GM19035 (cell line): ENCODE results near the gene ZNF185.
A peak's percentile ranks its signal among the peaks of the same experiment; 100 is the strongest.

Experiments used
- ATAC-seq: cut with Tn5 transposase; IDR thresholded peaks from one replicate; pipeline ENCODE4 v1.9.1; 2021; ENCODE audit not compliant: unreplicated experiment

ZNF185 gene

DNA sequence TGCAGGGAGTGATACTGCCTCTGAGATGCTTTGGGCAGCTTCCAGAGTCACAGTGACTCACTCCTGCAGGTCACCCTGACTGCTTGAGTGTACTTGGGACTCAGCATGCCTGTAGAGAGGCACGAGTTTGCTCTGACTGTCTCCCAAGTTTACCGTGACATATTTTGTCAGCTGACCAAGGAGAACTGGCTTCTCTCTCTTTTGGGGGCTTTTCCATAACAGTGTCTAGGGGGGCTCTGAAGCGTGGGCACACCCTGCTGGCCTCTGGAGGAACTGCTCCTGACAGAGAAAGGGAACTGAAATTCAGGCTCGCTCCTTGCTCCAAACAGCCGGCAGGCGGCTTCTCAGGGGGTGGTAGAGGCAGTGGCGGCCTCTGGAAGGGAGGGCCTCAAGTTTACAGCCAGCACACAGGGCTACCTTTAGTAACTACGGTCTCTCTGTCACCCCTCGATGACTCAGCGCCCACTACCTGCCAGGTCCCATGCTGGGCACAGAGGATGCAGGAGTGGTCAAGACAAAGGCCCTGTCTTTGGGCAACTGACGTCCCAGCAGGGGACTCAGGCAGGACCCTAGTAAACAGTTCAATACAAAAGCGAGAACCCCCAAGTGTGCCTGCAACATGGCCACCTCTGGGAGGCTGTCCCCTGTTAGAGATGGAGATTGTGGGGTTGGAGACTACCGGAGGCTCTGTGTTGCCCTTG is 17.8 kb downstream of the ZNF185 start:
- peak; percentile 78 for ATAC-seq

- ATAC-seq: no peak
Observed at GRCh38 chrX:152917656-152918579, 20.1 kb downstream of the ZNF185 start.

DNA sequence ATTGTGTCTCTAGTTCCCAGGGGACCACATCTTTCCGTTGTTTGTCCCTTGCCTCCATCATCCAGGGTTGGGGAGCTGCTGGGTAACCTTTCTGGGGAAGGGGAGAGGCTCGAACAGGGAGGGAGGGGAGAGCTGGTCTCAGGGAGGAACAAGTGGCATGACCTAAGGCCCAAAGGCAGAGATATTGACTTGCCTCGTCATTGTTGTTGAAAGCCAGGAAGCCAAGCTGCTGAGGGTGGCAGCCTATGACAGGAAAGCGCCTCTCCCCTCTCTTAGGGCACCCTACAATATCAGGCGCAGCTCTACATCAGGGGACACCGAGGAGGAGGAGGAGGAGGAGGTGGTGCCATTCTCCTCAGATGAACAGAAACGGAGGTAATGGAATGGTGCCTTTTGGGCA is 20.8 kb downstream of the ZNF185 start:
- no peak for ATAC-seq

- no peak for ATAC-seq
Observed at GRCh38 chrX:152923599-152923998, 25.7 kb downstream of the ZNF185 start.

DNA sequence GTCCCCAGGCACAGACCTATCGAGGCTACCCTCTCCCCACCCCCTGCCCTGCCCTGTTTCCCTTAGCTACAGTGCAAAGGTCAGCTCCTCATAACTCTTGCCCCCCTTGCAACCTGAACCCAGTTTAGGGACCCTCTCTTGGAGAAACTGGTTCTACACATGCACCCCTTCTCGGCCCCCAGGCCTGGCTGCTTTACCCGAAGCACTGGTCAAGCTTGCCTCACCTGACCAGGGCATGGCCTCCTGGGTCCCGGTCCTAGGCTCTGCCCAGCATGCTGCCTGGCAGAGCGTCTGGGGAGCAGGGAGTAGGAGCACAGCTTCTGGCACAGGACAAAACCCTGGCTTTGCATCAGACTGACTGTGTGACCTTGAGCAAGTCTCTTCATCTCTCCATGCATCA is 28.0 kb downstream of the ZNF185 start:
- no peak for ATAC-seq

- peak; percentile 74 for ATAC-seq
Observed at GRCh38 chrX:152926279-152926678, 28.4 kb downstream of the ZNF185 start.

GRCh38 chrX:152926923-152927322 is 29.1 kb downstream of the ZNF185 start:
- ATAC-seq: no peak

DNA sequence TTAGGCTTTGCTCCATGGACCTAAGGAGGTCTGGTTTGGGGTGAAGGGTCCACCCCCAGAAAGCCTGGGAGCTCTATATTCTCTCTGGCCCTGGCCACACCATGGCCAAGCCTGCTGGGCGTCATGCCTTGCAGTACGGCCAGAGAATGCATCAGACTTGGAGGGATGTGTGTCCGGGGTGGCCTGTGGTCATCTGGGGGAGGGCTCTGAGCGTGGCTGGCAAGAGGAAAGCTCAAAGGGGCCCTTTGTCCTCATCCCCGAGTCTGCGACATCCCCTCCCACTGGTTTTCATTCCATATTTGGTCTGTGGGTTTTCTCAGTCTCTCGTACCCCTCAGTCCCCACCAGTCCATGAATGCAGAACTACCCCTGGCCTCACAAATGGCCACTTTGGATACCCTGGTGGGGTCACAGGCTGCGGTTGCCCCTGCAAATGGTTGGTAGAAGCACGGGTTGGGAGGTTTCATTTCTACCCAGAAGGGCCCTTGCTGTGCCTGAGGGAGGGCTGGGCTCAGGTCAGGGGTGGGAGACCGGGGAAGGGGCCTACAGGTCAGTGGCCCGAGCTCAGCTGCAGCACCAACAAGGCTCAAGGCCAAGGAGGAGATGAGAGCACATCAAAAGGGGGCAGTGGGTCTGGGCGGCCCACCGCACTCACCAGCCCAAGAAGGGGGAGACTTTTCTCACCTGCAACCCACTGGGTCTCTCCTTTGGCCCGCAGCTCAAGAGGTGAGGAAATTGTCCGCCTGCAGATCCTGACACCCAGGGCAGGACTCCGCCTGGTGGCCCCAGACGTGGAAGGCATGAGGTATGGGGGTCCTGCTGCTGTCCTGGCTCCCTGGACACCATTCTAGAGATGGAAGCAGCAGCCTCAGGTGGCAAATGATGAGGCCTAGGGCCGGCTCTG is 30.2 kb downstream of the ZNF185 start:
- ATAC-seq: no peak

- no peak for ATAC-seq
Observed at GRCh38 chrX:152928761-152929400, 31.0 kb downstream of the ZNF185 start.

- ATAC-seq: no peak
Observed at GRCh38 chrX:152929898-152930297, 32.0 kb downstream of the ZNF185 start.

- no peak for ATAC-seq
Observed at GRCh38 chrX:152930516-152930915, 32.6 kb downstream of the ZNF185 start.

DNA sequence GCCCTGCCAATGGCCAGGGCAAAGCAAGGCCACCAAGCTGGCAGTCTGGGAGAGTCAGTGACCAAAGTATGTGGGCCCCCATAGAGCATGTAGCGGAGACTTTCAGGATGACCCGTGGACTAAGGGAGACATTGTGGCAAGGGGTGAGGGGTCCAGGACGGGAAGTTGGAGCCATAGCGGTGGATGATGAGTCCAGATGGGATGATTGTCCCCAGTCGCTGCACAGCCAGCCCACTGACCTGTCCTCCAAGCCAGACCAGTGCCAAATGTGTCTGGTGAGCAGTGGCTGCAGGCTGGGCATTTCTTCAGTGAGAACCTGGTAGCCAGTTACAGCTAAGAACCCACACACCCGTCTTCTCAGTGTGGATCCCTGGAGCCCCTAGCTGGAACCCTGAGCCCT is 34.3 kb downstream of the ZNF185 start:
- ATAC-seq: no peak

DNA sequence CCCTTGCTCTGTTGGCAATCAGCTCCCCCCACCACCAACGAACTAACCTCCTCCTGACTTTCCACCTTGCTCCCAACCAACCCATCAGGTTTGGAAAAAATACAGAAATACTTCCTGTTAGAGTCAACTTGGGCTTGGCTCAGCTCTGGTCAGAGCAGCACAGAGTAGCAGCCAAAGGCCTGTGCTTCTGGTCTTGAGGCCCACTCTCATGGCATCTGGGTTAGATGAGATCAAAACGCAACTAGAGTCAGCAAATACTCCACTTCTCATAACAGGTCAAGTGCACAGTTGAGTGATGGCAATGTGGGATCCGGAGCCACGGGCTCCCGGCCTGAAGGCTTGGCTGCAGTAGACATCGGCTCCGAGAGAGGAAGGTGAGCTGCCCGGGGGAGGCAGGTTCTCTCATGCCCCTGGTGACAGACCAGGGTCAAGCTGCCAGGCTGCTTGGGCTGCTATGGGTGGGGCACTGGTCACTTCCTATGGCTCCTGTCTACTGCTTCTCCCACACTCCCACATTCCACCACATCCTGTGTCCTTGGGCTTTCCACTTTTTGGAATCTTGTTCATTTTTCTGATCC is 34.8 kb downstream of the ZNF185 start:
- no peak for ATAC-seq

DNA sequence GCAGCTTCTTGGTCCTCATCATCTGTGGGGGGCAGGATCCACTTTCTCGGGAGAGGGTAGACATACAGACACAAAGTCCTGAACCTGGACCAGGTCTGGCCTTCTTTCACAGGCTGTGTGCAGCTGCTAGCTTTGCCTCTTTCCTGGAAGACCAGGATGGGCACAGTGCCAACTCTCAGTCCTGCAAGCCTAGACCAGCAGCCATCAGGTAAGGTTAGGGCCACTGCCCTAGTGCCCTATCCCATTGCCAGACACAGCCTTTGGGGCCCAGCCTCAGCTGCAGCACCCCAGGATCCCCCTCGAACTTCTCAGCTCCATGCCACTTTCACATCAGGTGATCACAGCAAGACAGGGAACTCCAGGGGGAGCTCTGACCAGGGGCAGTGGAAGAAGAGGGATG is 38.4 kb downstream of the ZNF185 start:
- ATAC-seq: no peak

GRCh38 chrX:152937236-152937635 is 39.4 kb downstream of the ZNF185 start:
- ATAC-seq: no peak

DNA sequence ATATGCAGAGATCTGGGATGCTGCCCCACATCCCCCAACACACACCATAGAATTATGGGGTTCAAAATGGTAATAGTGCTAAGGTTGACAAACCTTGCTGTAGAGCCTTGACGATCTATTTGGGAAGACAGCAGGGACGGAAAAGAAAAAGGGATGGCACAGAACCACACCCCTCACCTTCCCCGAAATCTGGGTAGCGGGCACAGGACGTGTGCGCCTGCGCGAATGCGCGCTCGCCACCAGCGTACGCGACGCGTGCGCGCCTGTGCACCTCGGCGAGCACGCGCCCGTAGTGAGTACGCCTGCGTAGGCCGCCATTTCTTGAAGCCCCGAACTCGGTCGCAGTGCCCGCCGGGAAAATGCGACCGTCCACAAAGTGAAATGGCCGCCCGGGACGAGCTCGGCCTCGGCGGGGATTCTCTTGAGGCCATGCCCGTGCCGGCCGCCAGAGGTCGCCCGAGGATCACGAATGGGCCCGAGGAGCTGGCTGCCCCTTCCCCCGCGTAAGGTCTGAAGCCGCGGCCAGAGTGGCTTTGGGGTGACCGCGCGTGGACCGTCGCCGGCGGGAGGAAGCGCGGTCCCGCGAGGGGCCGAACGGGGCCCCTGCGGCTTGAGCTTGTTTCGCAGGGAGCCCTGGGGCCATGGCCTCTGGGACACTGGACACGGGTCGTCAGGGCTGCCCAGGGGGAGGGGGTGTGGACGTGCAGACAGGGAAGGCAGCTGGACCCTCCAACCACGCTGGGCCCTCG is 43.6 kb downstream of the ZNF185 start:
- ATAC-seq: peak; percentile 93

- no peak for ATAC-seq
Observed at GRCh38 chrX:152942077-152942442, 44.2 kb downstream of the ZNF185 start.

DNA sequence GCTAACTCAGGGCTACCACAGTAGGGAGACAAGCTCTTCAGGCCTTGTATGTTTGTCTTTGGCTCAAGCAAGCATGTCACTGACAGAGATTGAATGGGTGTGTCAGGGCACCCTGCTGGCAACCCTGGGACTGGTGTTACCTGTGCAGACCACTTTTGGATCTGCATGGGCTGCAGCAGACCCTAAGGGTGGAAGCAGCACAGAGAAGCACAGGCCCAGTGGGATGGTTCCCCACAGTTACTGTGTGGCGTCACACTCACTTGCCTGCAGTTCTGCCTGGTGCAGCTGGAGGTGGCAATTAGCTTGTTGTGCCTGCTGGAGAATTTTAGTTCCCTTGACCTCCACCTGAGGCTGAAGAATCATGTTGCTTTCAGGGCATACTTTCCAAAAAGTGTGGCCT is 46.0 kb downstream of the ZNF185 start:
- ATAC-seq: no peak

DNA sequence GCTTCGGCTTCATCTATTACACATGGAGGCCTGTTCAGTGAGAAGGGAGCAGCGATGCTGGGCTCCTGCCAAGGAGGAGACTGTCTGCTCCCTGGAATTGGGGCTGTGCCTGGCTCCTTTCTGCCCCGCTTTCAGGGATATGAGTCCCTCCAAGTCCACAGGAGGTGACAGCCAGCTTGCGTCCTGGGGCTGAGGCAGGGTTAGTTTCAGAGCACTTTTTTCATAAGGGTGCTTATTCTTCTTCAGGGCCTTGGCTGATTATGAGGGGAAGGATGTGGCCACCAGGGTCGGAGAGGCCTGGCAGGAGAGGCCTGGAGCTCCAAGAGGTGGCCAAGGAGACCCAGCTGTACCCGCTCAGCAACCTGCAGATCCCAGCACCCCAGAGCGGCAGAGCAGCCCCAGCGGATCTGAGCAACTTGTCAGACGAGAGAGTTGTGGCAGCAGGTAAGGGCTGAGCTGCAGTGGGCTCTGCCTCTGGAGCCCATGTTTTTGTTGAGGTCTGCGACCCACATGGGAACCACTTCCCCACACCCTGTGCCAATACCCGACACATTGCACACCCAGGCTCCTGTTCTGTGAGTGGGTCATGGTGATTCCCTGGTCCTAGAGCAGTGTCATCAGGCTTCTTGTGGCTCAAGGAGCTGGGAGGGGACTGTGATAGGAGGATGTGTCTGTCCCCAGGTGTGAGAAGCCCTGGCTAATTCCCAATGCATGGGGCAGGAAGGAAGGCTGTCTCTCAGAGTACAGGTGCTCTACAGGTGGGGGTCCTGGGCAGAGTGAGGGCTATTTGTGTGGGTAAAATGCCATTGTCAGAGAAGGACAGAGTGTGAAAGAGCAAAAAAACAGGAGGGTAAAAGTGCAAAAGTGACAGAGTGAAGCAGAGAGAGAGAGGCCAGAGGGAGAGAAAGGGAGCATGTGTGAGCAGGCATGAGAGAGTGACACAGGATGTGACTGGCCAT is 47.4 kb downstream of the ZNF185 start:
- no peak for ATAC-seq
